ENCODE measurements around the gene CHAF1A.
A peak's percentile ranks its signal among the peaks of the same experiment; 100 is the strongest.

Gene CHAF1A

GRCh38 chr19:4455719-4456475, 53.5 kb downstream of the CHAF1A start:
- Histone ChIP-seq H3K4me1 (ENCODE audit: control insufficient read depth, insufficient read depth, low read length) (peaks cover 14% of the 10 kb centered on the region), H3K27ac (ENCODE audit: low read depth, low read length) (no peak overlapping the region), H3K9ac (ENCODE audit: low read length) (peak overlapping the region; percentile 64), H3K4me3 (ENCODE audit: low read depth, low read length) (peak overlapping the region; percentile 85), H3K36me3 (ENCODE audit: control insufficient read depth, insufficient read depth, low read length) (peaks cover 19% of the 10 kb centered on the region), H3K9me3 (ENCODE audit: control insufficient read depth, insufficient read depth, low read depth, low read length) (no peaks in the 10 kb centered on the region), H3K27me3 (ENCODE audit: control insufficient read depth, insufficient read depth, low read length) (no peaks in the 10 kb centered on the region)

- H3K27ac ChIP-seq (ENCODE audit: low read depth, low read length), result no peak overlapping the region
These were observed 54.0 kb downstream of the CHAF1A start for GRCh38 chr19:4456476-4456842.

GRCh38 chr19:4456843-4457653, 54.6 kb downstream of the CHAF1A start:
- Histone ChIP-seq H3K9me3 (ENCODE audit: control insufficient read depth, insufficient read depth, low read depth, low read length) (no peaks in the 10 kb centered on the region), H3K27ac (ENCODE audit: low read depth, low read length) (peak overlapping the region; percentile 78; the same call in 1 of the 2 replicates), H3K4me3 (ENCODE audit: low read depth, low read length) (peak overlapping the region; percentile 85), H3K4me1 (ENCODE audit: control insufficient read depth, insufficient read depth, low read length) (peaks cover 14% of the 10 kb centered on the region), H3K9ac (ENCODE audit: low read length) (peak overlapping the region; percentile 70), H3K27me3 (ENCODE audit: control insufficient read depth, insufficient read depth, low read length) (no peaks in the 10 kb centered on the region), H3K36me3 (ENCODE audit: control insufficient read depth, insufficient read depth, low read length) (peaks cover 14% of the 10 kb centered on the region)

More at GRCh38 chr19:4456476-4456842, 54.0 kb downstream of the CHAF1A start:
- Histone ChIP-seq H3K4me3 (ENCODE audit: low read depth, low read length) (peak overlapping the region; percentile 85), H3K36me3 (ENCODE audit: control insufficient read depth, insufficient read depth, low read length) (peaks cover 15% of the 10 kb centered on the region), H3K4me1 (ENCODE audit: control insufficient read depth, insufficient read depth, low read length) (peaks cover 14% of the 10 kb centered on the region), H3K9me3 (ENCODE audit: control insufficient read depth, insufficient read depth, low read depth, low read length) (no peaks in the 10 kb centered on the region), H3K27me3 (ENCODE audit: control insufficient read depth, insufficient read depth, low read length) (no peaks in the 10 kb centered on the region), H3K9ac (ENCODE audit: low read length) (peak overlapping the region; percentile 64)

- Histone ChIP-seq H3K4me1 (ENCODE audit: control insufficient read depth, insufficient read depth, low read length) (peaks cover 14% of the 10 kb centered on the region), H3K36me3 (ENCODE audit: control insufficient read depth, insufficient read depth, low read length) (peaks cover 6% of the 10 kb centered on the region), H3K4me3 (ENCODE audit: low read depth, low read length) (peak within 1 kb of the TSS; percentile 85), H3K9ac (ENCODE audit: low read length) (peak within 1 kb of the TSS; percentile 70), H3K27ac (ENCODE audit: low read depth, low read length) (peak within 1 kb of the TSS; percentile 78; the same call in 1 of the 2 replicates), H3K27me3 (ENCODE audit: control insufficient read depth, insufficient read depth, low read length) (no peaks in the 10 kb centered on the region), H3K9me3 (ENCODE audit: control insufficient read depth, insufficient read depth, low read depth, low read length) (no peaks in the 10 kb centered on the region)
These were observed 55.4 kb downstream of the CHAF1A start, which contains the start of gene UBXN6 for GRCh38 chr19:4457654-4458395. TSS of gene UBXN6 (minus strand) at chr19:4457794. CDS start at chr19:4457697, 97 bp downstream.

- Histone ChIP-seq H3K9ac (ENCODE audit: low read length) (no peak overlapping the region), H3K27ac (ENCODE audit: low read depth, low read length) (no peak overlapping the region), H3K27me3 (ENCODE audit: control insufficient read depth, insufficient read depth, low read length) (no peaks in the 10 kb centered on the region), H3K4me3 (ENCODE audit: low read depth, low read length) (no peak overlapping the region), H3K36me3 (ENCODE audit: control insufficient read depth, insufficient read depth, low read length) (no peaks in the 10 kb centered on the region), H3K4me1 (ENCODE audit: control insufficient read depth, insufficient read depth, low read length) (no peaks in the 10 kb centered on the region), H3K9me3 (ENCODE audit: control insufficient read depth, insufficient read depth, low read depth, low read length) (no peaks in the 10 kb centered on the region)
These were observed 62.6 kb downstream of the CHAF1A start for GRCh38 chr19:4464815-4465581.

GRCh38 chr19:4467835-4468234, 65.4 kb downstream of the CHAF1A start:
- no peaks in the 10 kb centered on the region for H3K4me1 ChIP-seq (ENCODE audit: control insufficient read depth, insufficient read depth, low read length)
- H3K4me3 ChIP-seq (ENCODE audit: low read depth, low read length), result no peak overlapping the region
- H3K27ac ChIP-seq (ENCODE audit: low read depth, low read length), result no peak overlapping the region
- no peak overlapping the region for H3K9ac ChIP-seq (ENCODE audit: low read length)
- no peaks in the 10 kb centered on the region for H3K36me3 ChIP-seq (ENCODE audit: control insufficient read depth, insufficient read depth, low read length)
- no peaks in the 10 kb centered on the region for H3K27me3 ChIP-seq (ENCODE audit: control insufficient read depth, insufficient read depth, low read length)
- H3K9me3 ChIP-seq (ENCODE audit: control insufficient read depth, insufficient read depth, low read depth, low read length), result no peaks in the 10 kb centered on the region

- Histone ChIP-seq H3K9ac (ENCODE audit: low read length) (peak overlapping the region; percentile 71), H3K9me3 (ENCODE audit: control insufficient read depth, insufficient read depth, low read depth, low read length) (no peaks in the 10 kb centered on the region), H3K4me1 (ENCODE audit: control insufficient read depth, insufficient read depth, low read length) (no peaks in the 10 kb centered on the region), H3K27me3 (ENCODE audit: control insufficient read depth, insufficient read depth, low read length) (no peaks in the 10 kb centered on the region), H3K36me3 (ENCODE audit: control insufficient read depth, insufficient read depth, low read length) (peaks cover 13% of the 10 kb centered on the region), H3K4me3 (ENCODE audit: low read depth, low read length) (peak overlapping the region; percentile 59), H3K27ac (ENCODE audit: low read depth, low read length) (peak overlapping the region; percentile 7; the same call in 1 of the 2 replicates)
These were observed 69.1 kb downstream of the CHAF1A start for GRCh38 chr19:4471403-4472173.

- Histone ChIP-seq H3K9me3 (ENCODE audit: control insufficient read depth, insufficient read depth, low read depth, low read length) (no peaks in the 10 kb centered on the region), H3K4me3 (ENCODE audit: low read depth, low read length) (peak within 1 kb of the TSS; percentile 60), H3K27ac (ENCODE audit: low read depth, low read length) (peak within 1 kb of the TSS; percentile 7; the same call in 1 of the 2 replicates), H3K36me3 (ENCODE audit: control insufficient read depth, insufficient read depth, low read length) (peaks cover 20% of the 10 kb centered on the region), H3K27me3 (ENCODE audit: control insufficient read depth, insufficient read depth, low read length) (no peaks in the 10 kb centered on the region), H3K4me1 (ENCODE audit: control insufficient read depth, insufficient read depth, low read length) (no peaks in the 10 kb centered on the region), H3K9ac (ENCODE audit: low read length) (peak within 1 kb of the TSS; percentile 71)
These were observed 69.9 kb downstream of the CHAF1A start, which contains the start of gene HDGFL2 for GRCh38 chr19:4472174-4472974. TSS of gene HDGFL2 (plus strand) at chr19:4472297. CDS start at chr19:4472351, 54 bp downstream.

GRCh38 chr19:4473011-4473762, 70.7 kb downstream of the CHAF1A start:
- no peaks in the 10 kb centered on the region for H3K27me3 ChIP-seq (ENCODE audit: control insufficient read depth, insufficient read depth, low read length)
- no peak overlapping the region for H3K27ac ChIP-seq (ENCODE audit: low read depth, low read length)
- H3K4me3 ChIP-seq (ENCODE audit: low read depth, low read length), result peak overlapping the region; percentile 60
- no peaks in the 10 kb centered on the region for H3K9me3 ChIP-seq (ENCODE audit: control insufficient read depth, insufficient read depth, low read depth, low read length)
- peaks cover 24% of the 10 kb centered on the region for H3K36me3 ChIP-seq (ENCODE audit: control insufficient read depth, insufficient read depth, low read length)
- H3K4me1 ChIP-seq (ENCODE audit: control insufficient read depth, insufficient read depth, low read length), result no peaks in the 10 kb centered on the region
- H3K9ac ChIP-seq (ENCODE audit: low read length), result peak overlapping the region; percentile 63
